Mucosa of rectum (tissue), 2 donors: ENCODE results near the gene RAB39A.
"Not testable (repeated sequence)": the region's sequence is repeated elsewhere in the genome, so short reads cannot be mapped to it uniquely, and the experiment has no call there.

Experiments
- H3K27ac ChIP-seq, 2 donors: one replicate each; pipeline ENCODE4 v1.7.0; 2013; ENCODE audit warnings: inconsistent platforms in 2 of 2, low read depth in 2 of 2, low read length in 2 of 2
- H3K27me3 ChIP-seq, 2 donors: one replicate each; pipeline ENCODE4 v1.7.0; 2013; ENCODE audit warnings: low read length in 2 of 2; ENCODE audit not compliant: control insufficient read depth in 2 of 2, insufficient read depth in 2 of 2
- H3K36me3 ChIP-seq, 2 donors: one replicate each; pipeline ENCODE4 v1.7.0; 2013; ENCODE audit warnings: low read length in 2 of 2; ENCODE audit not compliant: control insufficient read depth in 2 of 2, insufficient read depth in 2 of 2
- H3K4me1 ChIP-seq, 2 donors: one replicate each; pipeline ENCODE4 v1.7.0; 2013; ENCODE audit warnings: low read length in 2 of 2, mild to moderate bottlenecking in 1 of 2; ENCODE audit not compliant: control insufficient read depth in 2 of 2, insufficient read depth in 2 of 2
- H3K4me3 ChIP-seq, 2 donors: one replicate each; pipeline ENCODE4 v1.7.0; 2013; ENCODE audit warnings: low read length in 2 of 2
- H3K9ac ChIP-seq, 2 donors: one replicate each; pipeline ENCODE4 v1.7.0; 2013; ENCODE audit warnings: low read length in 2 of 2, low read depth in 1 of 2, mild to moderate bottlenecking in 1 of 2
- H3K9me3 ChIP-seq, 2 donors: one replicate each; pipeline ENCODE4 v1.7.0; 2013; ENCODE audit warnings: low read length in 2 of 2; ENCODE audit not compliant: control insufficient read depth in 2 of 2
- donor health status: healthy.
- donor health status: Normal muscosa, but diverticular disease.

The RAB39A gene

DNA sequence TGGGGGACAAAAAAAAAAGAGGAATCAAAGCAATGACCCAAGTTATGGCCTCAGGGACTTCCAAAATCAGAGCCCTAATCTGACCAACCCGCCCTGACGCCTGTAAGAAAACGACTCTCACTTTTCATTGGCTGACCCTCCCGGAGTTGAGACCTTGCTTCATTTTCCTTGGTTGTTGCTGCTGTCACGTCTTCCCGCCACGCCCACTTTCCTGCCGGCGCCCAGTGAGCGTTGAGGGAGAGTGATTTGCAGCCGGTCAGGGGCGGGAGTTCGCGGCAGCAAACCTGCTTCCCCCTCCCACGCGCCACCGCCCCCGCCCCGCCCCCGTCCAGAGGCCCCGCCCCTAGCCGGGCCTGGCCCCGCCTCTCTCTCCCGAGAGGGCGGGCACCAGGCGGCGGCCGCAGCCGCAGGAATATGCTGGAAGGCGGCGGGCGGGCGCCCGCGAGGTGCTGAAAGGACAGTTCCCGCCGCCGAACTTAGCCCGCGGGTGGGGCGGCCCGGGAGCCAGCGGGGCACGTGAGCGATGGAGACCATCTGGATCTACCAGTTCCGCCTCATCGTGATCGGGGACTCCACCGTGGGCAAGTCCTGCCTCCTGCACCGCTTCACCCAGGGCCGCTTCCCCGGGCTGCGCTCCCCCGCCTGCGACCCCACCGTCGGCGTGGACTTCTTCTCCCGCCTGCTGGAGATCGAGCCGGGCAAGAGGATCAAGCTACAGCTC lies at the start of gene RAB39A:
TSS of gene RAB39A (plus strand) at position 403 of the 721 bp plus-strand sequence. CDS start at position 524, 121 bp downstream.
- peak within 1 kb of the TSS; percentile 61 to 67 for H3K4me3 ChIP-seq

GRCh38 chr11:107881471-107881870 lies 46.8 kb upstream of the RAB39A start:
- H3K9ac ChIP-seq, H3K4me1 ChIP-seq, H3K27ac ChIP-seq, H3K27me3 ChIP-seq, H3K4me3 ChIP-seq, H3K36me3 ChIP-seq, H3K9me3 ChIP-seq: not testable (repeated sequence)

More for the DNA sequence above, at the start of gene RAB39A:
- Histone ChIP-seq H3K27ac (peak within 1 kb of the TSS in 1 of 2 donors; percentile 52), H3K36me3 (no peaks in the 10 kb centered on the region), H3K9me3 (no peaks in the 10 kb centered on the region), H3K27me3 (peaks cover 0 to 6% of the 10 kb centered on the region in 2 donors), H3K4me1 (peaks cover 0 to 12% of the 10 kb centered on the region in 2 donors), H3K9ac (peak within 1 kb of the TSS; percentile 14 to 32)

GRCh38 chr11:107882095-107882820 lies 46.0 kb upstream of the RAB39A start:
- Histone ChIP-seq H3K9me3 (no peaks in the 10 kb centered on the region), H3K4me1 (peaks cover 0 to 4% of the 10 kb centered on the region in 2 donors), H3K27ac (no peak overlapping the region), H3K9ac (no peak overlapping the region), H3K27me3 (no peaks in the 10 kb centered on the region), H3K36me3 (no peaks in the 10 kb centered on the region), H3K4me3 (no peak overlapping the region)

- no peaks in the 10 kb centered on the region for H3K36me3 ChIP-seq
- H3K27ac ChIP-seq, result no peak overlapping the region
- H3K9me3 ChIP-seq, result no peaks in the 10 kb centered on the region
- no peak overlapping the region for H3K9ac ChIP-seq
- no peaks in the 10 kb centered on the region for H3K4me1 ChIP-seq
- no peaks in the 10 kb centered on the region for H3K27me3 ChIP-seq
- no peak overlapping the region for H3K4me3 ChIP-seq
Measured at GRCh38 chr11:107898270-107898669, 30.0 kb upstream of the RAB39A start.

DNA sequence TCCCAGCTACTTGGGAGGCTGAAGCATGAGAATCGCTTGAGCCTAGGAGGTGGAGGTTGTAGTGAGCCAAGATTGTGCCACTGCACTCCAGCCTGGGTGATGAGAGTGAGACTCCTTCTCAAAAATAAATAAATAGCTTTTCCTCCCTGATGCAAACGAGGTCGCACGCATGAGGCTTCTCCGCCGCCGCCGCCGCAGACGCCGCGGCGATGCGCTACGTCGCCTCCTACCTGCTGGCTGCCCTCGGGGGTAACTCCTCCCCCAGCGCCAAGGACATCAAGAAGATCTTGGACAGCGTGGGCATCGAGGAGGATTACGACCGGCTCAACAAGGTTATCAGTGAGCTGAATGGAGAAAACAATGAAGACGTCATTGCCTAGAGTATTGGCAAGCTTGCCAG lies 20.0 kb upstream of the RAB39A start:
- no peak overlapping the region for H3K9ac ChIP-seq
- H3K27ac ChIP-seq, result no peak overlapping the region
- no peaks in the 10 kb centered on the region for H3K9me3 ChIP-seq
- no peaks in the 10 kb centered on the region for H3K4me1 ChIP-seq
- no peak overlapping the region for H3K4me3 ChIP-seq
- no peaks in the 10 kb centered on the region for H3K27me3 ChIP-seq
- H3K36me3 ChIP-seq, result no peaks in the 10 kb centered on the region

- not testable (repeated sequence) for H3K36me3 ChIP-seq, H3K9me3 ChIP-seq, H3K4me1 ChIP-seq, H3K27me3 ChIP-seq, H3K9ac ChIP-seq, H3K27ac ChIP-seq, H3K4me3 ChIP-seq
Measured at GRCh38 chr11:107912415-107912814, 15.8 kb upstream of the RAB39A start.

GRCh38 chr11:107915229-107915628 lies 13.0 kb upstream of the RAB39A start:
- Histone ChIP-seq H3K4me3 (no peak overlapping the region), H3K36me3 (no peaks in the 10 kb centered on the region), H3K9ac (no peak overlapping the region), H3K27ac (no peak overlapping the region), H3K27me3 (peaks cover 0 to 2% of the 10 kb centered on the region in 2 donors), H3K9me3 (no peaks in the 10 kb centered on the region), H3K4me1 (no peaks in the 10 kb centered on the region)

GRCh38 chr11:107916671-107917241 lies 11.5 kb upstream of the RAB39A start:
- peaks cover 0 to 2% of the 10 kb centered on the region in 2 donors for H3K27me3 ChIP-seq
- H3K9me3 ChIP-seq, result no peaks in the 10 kb centered on the region
- H3K9ac ChIP-seq, result no peak overlapping the region
- H3K4me3 ChIP-seq, result no peak overlapping the region
- no peaks in the 10 kb centered on the region for H3K36me3 ChIP-seq
- no peak overlapping the region for H3K27ac ChIP-seq
- H3K4me1 ChIP-seq, result no peaks in the 10 kb centered on the region

- Histone ChIP-seq H3K4me1 (no peaks in the 10 kb centered on the region), H3K9ac (no peak overlapping the region), H3K36me3 (no peaks in the 10 kb centered on the region), H3K27me3 (peaks cover 0 to 2% of the 10 kb centered on the region in 2 donors), H3K27ac (no peak overlapping the region), H3K4me3 (no peak overlapping the region), H3K9me3 (no peaks in the 10 kb centered on the region)
Measured at GRCh38 chr11:107921997-107922396, 6.3 kb upstream of the RAB39A start.

DNA sequence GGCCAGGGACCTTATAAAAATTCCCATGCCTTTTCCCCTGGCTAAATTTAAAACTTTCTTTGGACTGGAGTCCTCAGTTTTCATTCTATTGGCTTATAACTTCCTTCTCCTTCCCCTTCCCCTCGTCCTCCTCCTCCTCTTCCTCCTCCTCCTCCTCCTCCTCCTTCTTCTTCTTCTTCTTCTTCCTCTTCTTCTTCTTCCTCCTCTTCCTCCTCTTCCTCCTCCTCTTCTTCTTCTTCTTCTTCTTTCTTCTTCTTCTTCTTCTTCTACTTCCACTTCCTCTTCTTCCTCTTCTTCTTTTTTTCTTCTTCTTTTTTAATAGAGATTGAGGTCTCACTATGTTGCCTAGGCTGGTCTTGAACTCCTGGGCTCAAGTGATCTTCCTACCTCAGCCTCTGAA lies 4.7 kb upstream of the RAB39A start:
- not testable (repeated sequence) for H3K4me3 ChIP-seq, H3K9me3 ChIP-seq, H3K36me3 ChIP-seq, H3K27me3 ChIP-seq, H3K27ac ChIP-seq, H3K9ac ChIP-seq, H3K4me1 ChIP-seq
